ENCODE measurements around the gene RNF167. TPM values are rescaled to one million over a fixed set of nuclear protein-coding genes. Genes with fewer than 3 reads are reported as not detected.

Gene RNF167
- total RNA-seq, 8 experiments from 2014 or later: 74.1 to 109 (median 89.5) TPM

DNA sequence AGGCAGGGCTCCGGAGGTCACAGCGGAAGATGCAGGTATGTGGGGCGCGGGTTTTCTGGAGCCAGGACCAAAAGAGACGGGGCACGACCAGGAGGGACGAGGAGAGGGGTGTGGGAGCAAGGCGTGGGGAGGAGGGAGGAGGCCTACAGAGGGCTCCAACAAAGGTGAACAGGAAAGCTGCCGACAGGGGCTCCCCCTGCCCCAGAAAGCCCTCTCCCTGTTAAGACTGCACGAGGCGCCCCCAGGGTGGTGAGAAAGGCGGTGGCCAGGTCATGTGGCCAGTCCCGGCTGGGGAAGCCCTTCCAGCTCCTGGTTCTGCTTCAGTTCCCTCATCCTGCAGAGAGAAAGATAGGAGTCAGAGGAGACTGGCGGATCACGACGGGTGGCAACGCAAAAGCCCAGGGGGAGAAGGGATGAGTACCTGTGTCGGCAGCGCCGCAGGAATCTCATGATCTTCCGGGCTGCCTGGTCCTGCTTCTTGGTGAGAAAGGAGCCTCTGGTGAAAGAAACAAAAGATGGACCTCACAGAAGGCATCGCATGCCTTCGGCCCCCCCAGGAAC, 28.5 kb downstream of the RNF167 start:
- 0 to 61% (median 20%) methylated on average over 1 to 13 of the region's 23 CpGs; no CpG with 5 or more reads in 5 of the 10 experiments for WGBS, 10 experiments
- peak in 1 of 8 experiments; percentile 0 for ATAC-seq (replicated peaks in 6 of 8)
- peak overlapping the region; percentile 99 for H3K27ac ChIP-seq
- in situ Hi-C loops (cut with MboI; ENCODE audit: low pct_unique_long_range_greater_than_20kb in 2 of 9, low sequenced_read_pairs in 9 of 9, unreplicated experiment in 9 of 9): loop anchor here in 1 of 9 experiments (25.0 kb wide), 1 partner anchor 94 kb away; no protein-coding TSS in a partner anchor
- H3K4me3 ChIP-seq: peak overlapping the region; percentile 75 to 87 (median 82)
- peaks cover 16 to 25% of the 10 kb centered on the region in 2 donors for H3K4me1 ChIP-seq (replicated peaks in 1 of 2)

DNA sequence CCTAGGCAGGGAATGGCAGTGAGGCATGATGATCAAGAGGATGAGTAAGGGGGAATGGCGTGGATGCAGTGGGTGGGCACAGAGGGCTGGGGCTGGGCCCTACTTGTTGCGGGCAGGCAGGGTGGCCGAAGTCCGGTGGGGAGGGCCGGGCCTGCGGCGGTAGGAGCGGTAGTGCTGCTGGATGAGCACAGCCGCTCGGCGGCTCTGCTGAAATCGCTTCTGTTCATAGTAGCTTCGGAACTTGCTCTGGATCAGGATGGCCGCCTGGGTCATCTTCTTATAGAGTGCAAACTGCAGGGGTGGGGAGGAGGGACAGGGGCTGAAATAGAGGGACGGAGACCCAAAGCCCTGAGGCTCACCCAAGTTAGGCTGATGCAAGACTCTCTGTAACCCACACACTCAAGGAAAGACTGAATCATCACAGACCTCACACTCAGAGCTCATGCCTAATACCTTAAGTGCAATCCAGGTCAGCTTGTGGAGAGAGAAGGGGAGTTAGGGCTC, 29.0 kb downstream of the RNF167 start:
- in situ Hi-C loops (cut with MboI; ENCODE audit: low pct_unique_long_range_greater_than_20kb in 2 of 9, low sequenced_read_pairs in 9 of 9, unreplicated experiment in 9 of 9): loop anchor here in 1 of 9 experiments (25.0 kb wide), 1 partner anchor 93 kb away; no protein-coding TSS in a partner anchor
- ATAC-seq (replicated peaks in 6 of 8): no peak
- H3K4me3 ChIP-seq: peak overlapping the region; percentile 75 to 87 (median 82)
- peaks cover 16 to 25% of the 10 kb centered on the region in 2 donors for H3K4me1 ChIP-seq (replicated peaks in 1 of 2)
- 0 to 100% methylated on average over 1 of the region's 15 CpGs; no CpG with 5 or more reads in 8 of the 10 experiments for WGBS, 10 experiments
- H3K27ac ChIP-seq: peak overlapping the region; percentile 99

DNA sequence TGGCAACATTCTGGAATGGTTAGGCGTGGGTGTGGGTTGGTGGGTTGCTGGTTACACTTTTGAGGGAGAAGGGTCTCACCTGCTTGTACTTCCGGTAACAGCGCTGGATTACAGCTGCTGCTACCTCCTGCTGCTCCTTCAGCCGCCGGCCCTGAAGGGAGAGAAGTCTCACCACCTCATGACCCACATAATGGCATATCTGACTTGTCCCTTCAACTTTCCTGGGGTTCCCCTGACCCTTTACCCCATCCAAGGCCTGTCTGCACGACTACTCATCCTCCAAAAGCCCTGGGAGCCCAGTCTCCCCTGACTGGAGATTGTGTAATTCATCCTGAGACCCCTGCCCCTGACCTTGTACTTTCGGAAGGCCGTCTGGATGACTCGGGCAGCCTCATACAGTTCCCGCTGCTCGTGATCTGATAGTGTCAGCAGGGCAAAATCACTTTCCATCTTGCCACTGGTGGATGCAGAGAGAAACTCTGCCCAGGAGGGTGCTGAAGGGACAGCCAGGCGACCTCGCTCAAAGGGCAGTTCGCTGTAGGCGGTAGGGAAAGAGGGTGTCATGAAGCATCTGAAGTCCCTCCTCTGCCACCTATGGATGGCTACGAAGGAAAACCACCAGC, 29.6 kb downstream of the RNF167 start:
- no peak for ATAC-seq (replicated peaks in 6 of 8)
- in situ Hi-C loops (cut with MboI; ENCODE audit: low pct_unique_long_range_greater_than_20kb in 2 of 9, low sequenced_read_pairs in 9 of 9, unreplicated experiment in 9 of 9): loop anchor here in 1 of 9 experiments (25.0 kb wide), 1 partner anchor 93 kb away; no protein-coding TSS in a partner anchor
- H3K4me1 ChIP-seq (replicated peaks in 1 of 2): peaks cover 16 to 25% of the 10 kb centered on the region in 2 donors
- peak overlapping the region; percentile 99 for H3K27ac ChIP-seq
- H3K4me3 ChIP-seq: peak overlapping the region; percentile 75 to 87 (median 82)
- WGBS, 10 experiments: 50 to 92% (median 80%) methylated on average over 1 to 12 of the region's 16 CpGs; no CpG with 5 or more reads in 3 of the 10 experiments

DNA sequence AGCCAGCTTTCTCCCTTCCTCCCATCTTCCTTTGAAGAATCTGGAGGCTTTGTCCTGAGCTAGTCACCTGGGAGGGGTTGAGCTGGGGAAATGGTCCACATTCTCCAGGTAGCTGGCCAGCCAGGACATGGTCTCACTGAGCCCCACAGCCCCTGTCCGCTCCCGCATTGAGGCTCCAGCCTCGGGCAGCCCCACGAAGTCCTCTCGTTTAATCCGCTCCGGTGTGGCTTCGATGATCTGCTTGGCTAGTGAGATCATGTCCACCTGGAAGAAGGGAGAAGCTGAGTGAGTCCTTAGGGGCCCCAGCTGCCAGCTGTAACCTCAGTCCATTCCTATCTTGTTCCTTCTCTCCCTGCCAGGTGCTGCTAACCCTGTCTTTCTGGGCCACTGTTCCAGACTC, 30.2 kb downstream of the RNF167 start:
- Histone ChIP-seq H3K4me3 (no peak overlapping the region), H3K4me1 (replicated peaks in 1 of 2) (peaks cover 16 to 25% of the 10 kb centered on the region in 2 donors), H3K27ac (no peak overlapping the region)
- no peak for ATAC-seq (replicated peaks in 6 of 8)
- WGBS, 10 experiments: 80 to 100% (median 95%) methylated on average over 1 to 4 of the region's 8 CpGs; no CpG with 5 or more reads in 3 of the 10 experiments
- in situ Hi-C loops (cut with MboI; ENCODE audit: low pct_unique_long_range_greater_than_20kb in 2 of 9, low sequenced_read_pairs in 9 of 9, unreplicated experiment in 9 of 9): loop anchor here in 1 of 9 experiments (25.0 kb wide), 1 partner anchor 92 kb away; no protein-coding TSS in a partner anchor

DNA sequence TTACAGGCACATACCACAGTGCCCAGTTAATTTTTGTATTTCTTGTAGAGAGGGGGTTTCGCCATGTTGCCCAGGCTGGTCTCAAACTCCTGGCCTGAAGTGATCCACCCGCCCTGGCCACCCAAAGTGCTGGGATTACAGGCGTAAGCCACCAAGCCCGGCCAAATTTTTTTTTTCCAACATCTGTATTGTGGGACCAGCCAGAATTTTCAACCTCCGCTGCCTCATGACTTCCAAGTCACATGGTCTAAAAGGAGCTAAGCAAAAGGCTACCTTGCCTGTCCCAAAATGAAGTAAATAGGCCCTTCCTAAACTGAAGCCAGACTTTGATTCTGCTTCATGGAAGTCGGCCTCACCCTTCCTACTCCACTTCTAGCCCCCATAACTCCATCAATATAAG, 31.8 kb downstream of the RNF167 start:
- WGBS, 10 experiments: 40 to 100% (median 89%) methylated on average over 1 to 5 of the region's 6 CpGs; no CpG with 5 or more reads in 1 of the 10 experiments
- in situ Hi-C loops (cut with MboI; ENCODE audit: low pct_unique_long_range_greater_than_20kb in 2 of 9, low sequenced_read_pairs in 9 of 9, unreplicated experiment in 9 of 9): loop anchor here in 1 of 9 experiments (25.0 kb wide), 1 partner anchor 90 kb away; no protein-coding TSS in a partner anchor
- ATAC-seq (replicated peaks in 6 of 8): no peak
- H3K4me1 ChIP-seq (replicated peaks in 1 of 2): peaks cover 10 to 18% of the 10 kb centered on the region in 2 donors
- H3K4me3 ChIP-seq: no peak overlapping the region
- no peak overlapping the region for H3K27ac ChIP-seq

DNA sequence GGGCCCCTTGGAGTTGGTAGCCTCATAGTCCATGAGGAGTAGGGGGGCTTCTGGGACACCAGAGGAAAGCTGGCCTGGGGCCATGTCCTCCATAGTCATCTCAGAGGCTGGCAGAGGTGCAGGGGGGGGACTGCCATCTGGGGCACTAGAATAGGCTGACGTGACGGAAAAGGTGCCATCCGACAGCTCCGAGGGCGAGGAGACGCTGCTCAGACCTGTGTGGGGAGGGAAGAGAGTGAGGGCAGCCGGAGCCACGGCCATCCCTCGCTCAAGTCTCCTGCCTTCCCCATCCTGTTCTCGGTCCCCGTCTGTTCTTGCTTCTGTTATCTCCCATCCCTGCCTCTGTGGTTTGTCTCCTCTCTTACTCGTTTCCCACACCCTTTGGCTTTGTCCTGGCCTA, 32.3 kb downstream of the RNF167 start:
- H3K27ac ChIP-seq: no peak overlapping the region
- 20 to 100% (median 60%) methylated on average over 1 of the region's 12 CpGs; no CpG with 5 or more reads in 7 of the 10 experiments for WGBS, 10 experiments
- H3K4me3 ChIP-seq: no peak overlapping the region
- no peak for ATAC-seq (replicated peaks in 6 of 8)
- in situ Hi-C loops (cut with MboI; ENCODE audit: low pct_unique_long_range_greater_than_20kb in 2 of 9, low sequenced_read_pairs in 9 of 9, unreplicated experiment in 9 of 9): loop anchor here in 1 of 9 experiments (25.0 kb wide), 1 partner anchor 90 kb away; no protein-coding TSS in a partner anchor
- peaks cover 10 to 18% of the 10 kb centered on the region in 2 donors for H3K4me1 ChIP-seq (replicated peaks in 1 of 2)

DNA sequence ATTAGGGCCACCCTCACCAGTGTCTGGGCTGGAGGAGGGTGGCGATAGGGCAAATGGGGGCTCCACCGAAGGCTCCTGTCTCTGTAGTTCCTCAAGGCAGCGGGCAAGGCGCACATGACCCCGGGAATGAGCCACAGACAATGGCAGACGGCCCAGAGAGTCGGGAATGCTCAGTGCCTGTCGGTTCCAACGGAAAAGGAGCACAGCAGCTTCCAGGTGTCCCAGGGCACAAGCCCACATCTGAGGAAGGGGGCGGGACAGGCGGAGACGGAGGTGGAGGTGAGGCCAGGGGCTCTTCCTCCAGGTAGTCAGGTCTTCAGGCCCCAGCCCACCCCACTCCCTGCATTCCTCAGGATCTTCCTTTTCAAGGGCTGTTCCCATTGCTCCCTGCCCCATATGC, 32.7 kb downstream of the RNF167 start:
- Histone ChIP-seq H3K4me1 (replicated peaks in 1 of 2) (peaks cover 10 to 18% of the 10 kb centered on the region in 2 donors), H3K27ac (no peak overlapping the region), H3K4me3 (no peak overlapping the region)
- 81 to 83% methylated on average over 1 to 6 of the region's 12 CpGs; no CpG with 5 or more reads in 8 of the 10 experiments for WGBS, 10 experiments
- no peak for ATAC-seq (replicated peaks in 6 of 8)
- in situ Hi-C loops (cut with MboI; ENCODE audit: low pct_unique_long_range_greater_than_20kb in 2 of 9, low sequenced_read_pairs in 9 of 9, unreplicated experiment in 9 of 9): loop anchor here in 1 of 9 experiments (25.0 kb wide), 1 partner anchor 90 kb away; no protein-coding TSS in a partner anchor

DNA sequence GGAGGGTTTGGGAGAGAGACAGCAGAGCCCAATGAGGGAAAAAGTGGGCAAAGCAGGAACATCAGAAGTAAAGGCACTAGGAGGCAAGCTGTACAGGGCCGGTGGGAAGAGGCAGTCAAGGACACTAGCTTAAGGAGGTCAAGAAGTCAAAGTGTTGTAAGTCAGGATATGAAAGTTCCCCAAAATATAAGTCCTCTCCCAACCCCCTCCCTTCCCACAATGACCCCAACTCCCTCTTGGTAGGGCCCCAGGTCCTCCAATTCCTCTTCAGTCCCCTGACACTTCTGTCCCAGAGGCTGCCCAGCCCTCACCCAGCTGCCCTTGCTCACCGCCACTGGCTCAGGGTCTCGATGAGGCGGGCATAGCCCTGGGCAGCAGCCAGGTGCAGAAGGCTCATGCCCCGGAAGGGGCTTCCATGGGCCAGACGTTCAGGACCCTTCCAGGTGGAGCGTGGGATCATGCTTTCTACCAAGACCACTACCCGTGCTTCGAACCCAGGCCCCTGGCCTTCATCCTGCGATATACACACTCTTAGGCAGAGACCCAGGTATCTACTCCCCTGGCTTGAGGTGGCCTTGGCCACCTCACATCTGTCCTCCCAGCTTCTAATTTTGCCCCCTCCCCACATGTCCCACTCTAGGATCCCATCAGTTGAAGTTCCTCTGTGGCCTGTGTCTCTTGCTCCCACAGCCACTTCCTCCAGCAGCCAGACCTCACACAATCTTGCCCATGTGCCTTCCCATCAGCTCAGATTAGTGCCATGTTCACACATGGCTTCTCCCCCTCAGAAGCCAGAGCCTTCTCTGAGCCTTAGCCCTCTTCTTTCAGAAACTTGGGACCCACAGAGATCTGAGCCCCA, 33.4 kb downstream of the RNF167 start:
- 80 to 92% (median 90%) methylated on average over 1 to 5 of the region's 10 CpGs; no CpG with 5 or more reads in 6 of the 10 experiments for WGBS, 10 experiments
- in situ Hi-C loops (cut with MboI; ENCODE audit: low pct_unique_long_range_greater_than_20kb in 2 of 9, low sequenced_read_pairs in 9 of 9, unreplicated experiment in 9 of 9): loop anchor here in 1 of 9 experiments (25.0 kb wide), 1 partner anchor 89 kb away; no protein-coding TSS in a partner anchor
- H3K4me3 ChIP-seq: no peak overlapping the region
- peaks cover 10 to 16% of the 10 kb centered on the region in 2 donors for H3K4me1 ChIP-seq (replicated peaks in 1 of 2)
- H3K27ac ChIP-seq: no peak overlapping the region
- ATAC-seq (replicated peaks in 6 of 8): no peak

DNA sequence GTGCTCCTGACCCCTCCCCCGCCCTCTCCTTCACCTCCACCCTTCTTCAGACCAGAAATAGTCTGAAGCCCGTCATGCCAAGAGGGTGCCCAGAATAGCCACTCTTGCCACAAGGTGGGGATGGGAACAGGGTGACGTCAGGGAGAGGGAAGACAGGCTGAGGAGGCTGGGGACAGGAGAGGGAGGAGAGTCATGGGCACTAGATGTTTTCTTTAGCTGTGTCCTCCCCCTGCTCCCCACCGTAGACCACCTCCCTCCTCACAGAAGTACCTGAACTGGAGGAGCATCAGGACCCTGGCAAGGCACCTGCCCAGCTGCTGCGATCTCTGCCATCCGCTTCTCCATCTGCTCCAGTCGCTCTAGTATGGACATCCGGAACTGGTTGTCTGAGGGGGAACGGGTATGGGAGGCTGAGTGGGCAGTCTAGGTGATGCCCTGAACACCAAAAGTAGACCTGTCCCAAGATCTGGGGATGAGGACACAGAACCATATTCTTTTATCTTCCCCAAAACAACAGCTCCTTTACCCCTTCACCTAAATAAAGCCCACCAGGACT, 34.1 kb downstream of the RNF167 start:
- Histone ChIP-seq H3K4me1 (replicated peaks in 1 of 2) (peaks cover 9 to 10% of the 10 kb centered on the region in 2 donors), H3K4me3 (no peak overlapping the region), H3K27ac (no peak overlapping the region)
- 82 to 100% (median 90%) methylated on average over 1 to 3 of the region's 9 CpGs; no CpG with 5 or more reads in 7 of the 10 experiments for WGBS, 10 experiments
- ATAC-seq (replicated peaks in 6 of 8): no peak
- in situ Hi-C loops (cut with MboI; ENCODE audit: low pct_unique_long_range_greater_than_20kb in 2 of 9, low sequenced_read_pairs in 9 of 9, unreplicated experiment in 9 of 9): loop anchor here in 1 of 9 experiments (25.0 kb wide), 1 partner anchor 88 kb away; no protein-coding TSS in a partner anchor

DNA sequence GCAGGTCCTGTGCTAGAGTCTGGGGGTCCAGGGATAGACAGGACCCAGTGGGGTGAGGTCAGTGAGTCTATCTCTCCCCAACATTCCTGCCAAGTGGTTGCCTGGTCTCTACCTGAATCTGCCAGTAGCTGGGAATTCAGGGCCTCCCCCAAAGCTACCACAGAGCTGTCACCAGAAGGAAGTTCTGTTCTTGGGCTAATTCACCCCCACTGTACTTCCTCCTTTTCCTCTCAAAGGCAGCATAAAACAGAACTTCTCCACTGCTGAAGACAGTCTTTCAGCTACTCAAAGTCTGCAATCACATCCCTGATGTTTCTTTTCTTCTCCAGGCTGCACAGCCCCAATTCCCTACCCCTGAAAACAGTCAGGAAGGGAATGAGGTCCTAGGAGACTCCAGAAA, 38.7 kb downstream of the RNF167 start:
- ATAC-seq (replicated peaks in 6 of 8): no peak
- H3K27ac ChIP-seq: no peak overlapping the region
- H3K4me3 ChIP-seq: no peak overlapping the region
- in situ Hi-C loops (cut with MboI; ENCODE audit: low pct_unique_long_range_greater_than_20kb in 2 of 9, low sequenced_read_pairs in 9 of 9, unreplicated experiment in 9 of 9): no loop called here
- no peaks in the 10 kb centered on the region for H3K4me1 ChIP-seq (replicated peaks in 1 of 2)

DNA sequence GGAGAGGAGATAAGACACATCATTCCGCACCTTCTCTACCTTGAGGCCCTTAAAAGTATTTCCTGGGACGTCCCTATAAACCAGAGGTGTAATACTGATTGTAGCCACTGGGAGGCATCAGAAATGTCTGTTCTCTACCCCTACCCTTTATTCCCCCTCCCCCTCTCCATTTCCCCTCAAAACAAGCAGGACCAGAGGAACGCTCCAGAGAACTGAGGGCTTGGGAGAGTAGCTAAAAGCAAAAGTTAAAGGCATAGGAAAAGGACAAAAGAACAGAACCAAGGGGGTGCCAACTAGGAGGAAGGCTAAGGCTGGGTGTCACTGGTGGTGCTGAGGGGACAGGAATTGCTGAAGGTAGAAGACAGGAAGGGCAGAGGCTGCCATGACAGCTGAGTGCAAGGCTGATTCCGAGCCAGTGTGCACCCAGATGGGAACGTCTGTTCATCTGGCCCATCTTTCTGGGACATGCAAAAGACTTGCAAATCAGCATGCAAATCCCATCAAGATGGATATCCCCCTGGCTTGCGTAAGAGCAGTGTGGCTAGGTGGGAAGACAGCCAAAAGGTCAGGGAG, 40.7 kb downstream of the RNF167 start:
- no peak overlapping the region for H3K4me3 ChIP-seq
- WGBS, 10 experiments: 0 to 100% (median 21%) methylated on average over 1 to 3 of the region's 6 CpGs; no CpG with 5 or more reads in 5 of the 10 experiments
- in situ Hi-C loops (cut with MboI; ENCODE audit: low pct_unique_long_range_greater_than_20kb in 2 of 9, low sequenced_read_pairs in 9 of 9, unreplicated experiment in 9 of 9): no loop called here
- no peak overlapping the region for H3K27ac ChIP-seq
- H3K4me1 ChIP-seq (replicated peaks in 1 of 2): no peaks in the 10 kb centered on the region
- ATAC-seq (replicated peaks in 6 of 8): peak; percentile 39 to 96 (median 56)

DNA sequence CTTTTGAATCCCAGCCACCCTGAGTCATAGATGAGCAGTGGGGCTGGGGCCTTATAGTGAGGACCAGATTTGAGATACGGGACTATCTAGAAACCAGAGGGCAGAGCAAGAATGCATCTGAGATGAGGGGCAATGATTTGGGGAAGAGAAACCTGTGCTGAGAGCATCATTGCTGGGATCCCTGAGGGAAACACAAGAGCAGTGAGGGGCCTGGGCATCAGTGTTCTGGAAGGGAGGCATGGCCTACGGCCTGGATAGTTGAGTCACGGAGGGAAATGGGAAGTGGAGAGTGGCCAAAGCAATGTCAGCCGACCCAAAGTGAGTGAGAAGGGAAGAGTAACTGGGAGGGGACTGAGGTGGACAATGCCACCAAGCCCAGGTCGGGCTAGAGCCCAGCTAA, 42.2 kb downstream of the RNF167 start:
- WGBS, 10 experiments: 0 to 100% (median 92%) methylated on average over 1 to 4 of the region's 5 CpGs; no CpG with 5 or more reads in 4 of the 10 experiments
- no peak for ATAC-seq (replicated peaks in 6 of 8)
- no peak overlapping the region for H3K4me3 ChIP-seq
- peaks cover 0 to 7% of the 10 kb centered on the region in 2 donors for H3K4me1 ChIP-seq (replicated peaks in 1 of 2)
- no peak overlapping the region for H3K27ac ChIP-seq
- in situ Hi-C loops (cut with MboI; ENCODE audit: low pct_unique_long_range_greater_than_20kb in 2 of 9, low sequenced_read_pairs in 9 of 9, unreplicated experiment in 9 of 9): no loop called here

Measured in motor neuron (in vitro differentiated cells).